Measurements from ENCODE around the gene TBCE.

The TBCE gene, protein sequence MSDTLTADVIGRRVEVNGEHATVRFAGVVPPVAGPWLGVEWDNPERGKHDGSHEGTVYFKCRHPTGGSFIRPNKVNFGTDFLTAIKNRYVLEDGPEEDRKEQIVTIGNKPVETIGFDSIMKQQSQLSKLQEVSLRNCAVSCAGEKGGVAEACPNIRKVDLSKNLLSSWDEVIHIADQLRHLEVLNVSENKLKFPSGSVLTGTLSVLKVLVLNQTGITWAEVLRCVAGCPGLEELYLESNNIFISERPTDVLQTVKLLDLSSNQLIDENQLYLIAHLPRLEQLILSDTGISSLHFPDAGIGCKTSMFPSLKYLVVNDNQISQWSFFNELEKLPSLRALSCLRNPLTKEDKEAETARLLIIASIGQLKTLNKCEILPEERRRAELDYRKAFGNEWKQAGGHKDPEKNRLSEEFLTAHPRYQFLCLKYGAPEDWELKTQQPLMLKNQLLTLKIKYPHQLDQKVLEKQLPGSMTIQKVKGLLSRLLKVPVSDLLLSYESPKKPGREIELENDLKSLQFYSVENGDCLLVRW

DNA sequence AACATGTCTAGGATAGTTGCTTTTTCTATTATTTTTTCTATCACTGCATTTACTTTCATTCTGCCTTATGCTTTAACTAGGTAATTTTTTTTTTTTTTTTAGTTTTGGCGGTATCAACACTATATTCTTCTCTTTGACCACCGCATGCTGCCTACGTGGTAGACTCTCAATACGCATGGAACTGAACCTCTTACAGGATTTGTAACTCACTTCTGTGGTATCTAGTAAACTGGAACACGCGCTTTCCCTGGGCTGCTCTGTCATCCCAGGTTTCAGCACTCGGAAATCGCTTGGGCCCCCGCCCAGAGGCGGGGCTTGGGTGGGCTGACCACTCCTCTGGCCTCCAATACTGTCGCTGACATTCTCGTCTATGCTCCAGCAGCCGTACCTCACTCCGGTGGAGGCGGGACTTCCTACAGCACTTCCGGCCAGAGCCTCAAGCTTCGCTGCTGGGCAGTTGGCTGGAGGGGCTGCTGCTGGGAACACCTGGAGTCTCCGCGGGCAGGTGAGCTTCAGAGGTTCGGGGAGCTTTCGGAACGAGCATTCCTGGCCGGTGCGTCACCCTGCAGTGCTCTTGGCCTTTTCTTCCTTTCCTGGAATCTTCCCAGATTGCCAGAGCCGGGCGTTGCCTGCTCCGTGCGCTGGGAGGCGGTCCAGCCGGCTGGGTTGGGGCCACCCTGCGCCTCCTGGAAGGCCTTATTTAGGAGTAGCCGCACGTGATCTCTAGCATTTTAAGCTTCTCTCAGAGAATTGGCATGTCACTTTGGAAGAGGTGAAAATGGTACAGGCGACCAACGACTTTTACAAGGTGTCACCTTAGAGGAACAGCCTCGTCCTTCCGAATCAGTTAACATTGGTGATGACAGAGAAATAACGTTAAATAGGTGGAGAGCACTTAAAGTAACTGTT lies at the start of gene TBCE:
Gene TBCE, plus strand, starts transcription at position 428 of the 909 bp plus-strand sequence. CDS start 12,623 bp downstream, outside the sequence.
- DNase-seq = peak; percentile 90

DNA sequence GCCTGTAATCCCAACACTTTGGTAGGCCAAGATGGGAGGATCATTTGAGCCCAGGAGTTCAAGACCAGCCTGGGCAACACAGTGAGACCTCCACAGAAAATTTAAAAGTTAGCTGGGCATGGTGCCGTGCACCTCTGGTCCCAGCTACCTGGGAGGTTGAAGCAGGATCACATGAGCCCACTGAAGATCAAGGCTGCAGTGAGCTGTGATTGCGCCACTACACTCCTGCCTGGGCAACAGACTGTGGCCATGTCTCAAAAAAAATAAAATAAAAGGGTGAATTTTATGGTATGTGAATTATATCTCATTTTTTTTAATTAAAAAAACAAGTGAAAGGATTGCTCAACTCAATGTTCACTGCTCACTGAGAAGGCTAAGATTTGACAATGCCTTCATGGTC lies 48.0 kb upstream of the TBCE start:
- no peak for DNase-seq

DNA sequence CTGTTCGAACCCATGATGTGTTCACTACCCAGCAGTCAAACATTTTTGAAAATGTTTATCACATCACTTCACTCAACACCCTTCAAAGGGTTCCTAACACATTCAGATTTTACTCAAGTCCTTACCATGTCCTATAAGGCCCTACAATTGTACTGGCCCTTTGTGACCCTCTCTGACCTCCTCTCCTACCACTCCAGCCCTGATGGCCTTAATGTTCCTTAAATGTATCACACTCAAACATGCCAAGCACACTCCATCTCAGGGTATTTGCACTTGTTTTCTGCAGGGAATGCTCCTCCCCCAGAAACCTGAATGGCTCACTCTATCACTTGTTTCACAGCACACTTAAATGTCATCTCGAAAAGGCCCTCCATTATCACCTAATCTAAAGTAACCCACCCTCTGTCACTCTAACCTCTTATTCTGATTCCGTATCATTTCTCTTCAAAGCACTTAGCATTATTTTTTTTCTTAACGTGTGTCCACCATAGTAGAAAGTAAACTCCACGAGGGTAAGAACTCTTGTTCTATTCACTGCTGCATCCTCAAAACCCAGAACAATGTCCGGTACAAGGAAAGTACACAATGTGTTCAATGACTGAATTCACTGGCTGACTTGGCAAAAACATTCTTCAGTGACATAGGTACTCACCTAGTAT lies 46.6 kb upstream of the TBCE start:
- DNase-seq = no peak

DNA sequence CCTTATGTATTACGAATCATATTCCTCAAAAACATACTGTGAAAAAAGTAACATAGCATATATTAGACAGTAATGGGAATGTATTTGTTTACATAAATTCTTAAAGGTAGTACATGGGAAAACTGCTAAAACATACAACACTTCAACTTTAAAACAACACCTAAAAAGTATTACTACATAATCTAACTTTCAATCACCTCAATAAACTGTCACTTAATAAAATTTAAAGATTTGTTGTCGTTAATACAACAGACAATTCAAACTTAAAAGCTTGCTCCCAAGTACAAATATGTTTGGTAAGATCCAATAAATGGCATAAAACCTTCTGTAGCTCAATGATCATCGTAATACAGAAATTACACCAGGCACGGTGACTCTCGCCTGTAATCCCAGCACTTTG lies 42.9 kb upstream of the TBCE start:
- no peak for DNase-seq

DNA sequence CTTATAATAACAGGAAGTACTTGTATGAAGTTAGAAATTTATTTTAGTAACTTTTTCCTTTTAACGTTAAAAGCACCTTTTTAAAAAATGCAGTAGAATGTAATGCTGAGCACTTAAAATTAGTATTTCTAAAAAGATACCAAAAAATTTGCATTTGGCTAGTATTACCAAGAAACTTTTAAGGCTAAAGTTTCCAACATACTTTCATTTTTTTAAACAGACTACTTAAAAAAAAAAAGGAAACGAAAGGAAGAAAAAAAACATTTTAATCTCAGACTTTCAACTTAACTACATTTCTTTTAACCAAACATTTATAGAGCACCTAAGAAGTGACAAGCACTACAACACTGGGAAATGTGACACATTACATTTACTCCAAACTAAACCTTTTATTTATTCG lies 42.1 kb upstream of the TBCE start:
- DNase-seq = no peak

DNA sequence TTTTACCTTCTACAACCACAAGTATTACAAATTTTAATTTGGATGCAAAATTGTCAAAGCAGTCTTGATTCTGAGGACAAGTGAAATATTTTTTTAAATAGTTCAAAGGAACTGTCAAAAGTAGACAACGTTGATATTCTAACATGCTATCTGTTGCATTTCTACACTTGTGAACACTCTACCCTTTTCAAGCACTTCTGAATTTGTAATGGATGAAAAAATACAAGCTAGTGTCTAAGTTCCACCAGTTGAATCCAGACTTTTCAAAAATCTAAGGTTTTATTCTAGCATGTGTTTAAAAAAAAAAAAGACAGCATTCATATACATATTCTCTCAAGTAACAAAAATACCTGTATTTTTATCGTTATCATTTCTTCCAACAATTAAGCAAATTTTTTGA lies 41.4 kb upstream of the TBCE start:
- no peak for DNase-seq

DNA sequence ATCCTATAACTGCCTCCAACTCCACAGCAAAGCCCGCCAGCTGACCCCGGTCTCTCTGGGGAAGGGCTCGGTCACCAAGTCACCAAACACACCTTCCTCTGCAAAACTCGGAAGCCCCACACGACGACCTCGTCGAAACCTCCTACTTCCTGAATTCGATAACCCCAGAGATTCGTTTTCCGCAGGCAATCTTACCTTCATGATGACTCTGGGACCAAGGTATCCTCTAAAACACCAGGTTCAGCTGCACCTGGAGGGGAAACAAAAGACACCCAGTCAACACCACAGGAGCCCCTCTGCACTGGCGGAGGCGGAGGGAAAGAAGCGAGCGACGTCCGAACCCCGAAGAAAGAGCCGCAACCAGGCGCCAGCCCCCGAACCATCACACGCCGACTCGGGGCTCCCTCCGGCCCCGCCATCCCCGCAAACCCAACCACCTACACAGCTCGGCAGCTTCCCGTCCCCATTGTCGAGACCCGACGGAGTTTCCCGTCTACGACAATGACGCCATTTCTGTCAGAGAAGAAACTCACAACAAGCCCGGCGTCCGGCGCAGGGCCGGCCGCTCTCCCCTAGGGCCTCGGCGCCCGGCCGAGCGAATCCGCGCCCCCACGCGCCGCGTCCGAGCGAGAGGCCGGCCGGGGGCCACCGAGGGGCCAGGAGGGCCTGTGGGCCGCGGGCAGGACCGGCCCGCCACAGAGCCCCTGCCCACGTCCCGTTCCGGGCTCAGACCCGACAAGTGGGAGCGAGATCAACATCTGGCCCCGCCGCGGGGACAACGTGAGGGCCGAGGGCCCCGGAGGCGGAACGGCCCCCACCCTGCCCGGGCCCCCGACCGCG lies 40.3 kb upstream of the TBCE start:
- DNase-seq = no peak

DNA sequence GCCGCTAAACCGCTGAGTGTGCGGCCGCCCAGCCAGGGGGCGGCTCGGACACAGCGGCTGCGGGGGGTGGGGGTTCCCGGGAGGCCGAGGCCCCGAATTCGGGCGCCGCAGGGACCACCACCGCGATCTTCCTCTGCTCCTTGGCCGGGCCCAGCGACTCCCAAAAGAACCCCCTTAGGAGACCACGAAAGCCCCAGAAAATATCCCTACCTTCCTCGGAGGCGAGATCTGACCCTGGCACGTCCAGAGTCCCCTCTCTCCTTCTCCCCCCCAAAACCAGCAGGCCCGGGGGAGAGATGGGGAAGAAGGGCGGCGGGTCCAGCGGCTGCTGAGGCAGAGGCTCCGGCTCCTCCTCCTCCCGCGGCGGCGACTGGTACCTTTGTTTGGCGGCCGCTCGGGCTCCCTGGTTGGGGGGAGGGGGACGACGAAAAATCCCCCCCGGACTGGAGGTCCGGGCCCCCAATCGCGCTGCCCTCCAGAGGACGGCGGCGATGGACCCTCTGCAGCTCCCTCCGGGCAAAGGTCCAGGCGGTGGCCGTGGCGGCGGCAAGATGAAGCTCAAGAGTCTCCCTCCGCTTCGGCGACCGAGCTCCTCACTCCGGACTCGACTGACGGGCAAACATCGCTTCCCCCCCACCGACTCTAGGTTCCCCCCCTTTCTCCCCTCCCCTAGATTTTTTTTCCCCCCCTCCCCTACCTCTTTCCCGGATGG lies 39.5 kb upstream of the TBCE start, which contains the start of gene ARID4B:
Gene ARID4B, minus strand, starts transcription at position 621 of the 712 bp plus-strand sequence. CDS start 1,260 bp downstream, outside the sequence.
- no peak for DNase-seq

DNA sequence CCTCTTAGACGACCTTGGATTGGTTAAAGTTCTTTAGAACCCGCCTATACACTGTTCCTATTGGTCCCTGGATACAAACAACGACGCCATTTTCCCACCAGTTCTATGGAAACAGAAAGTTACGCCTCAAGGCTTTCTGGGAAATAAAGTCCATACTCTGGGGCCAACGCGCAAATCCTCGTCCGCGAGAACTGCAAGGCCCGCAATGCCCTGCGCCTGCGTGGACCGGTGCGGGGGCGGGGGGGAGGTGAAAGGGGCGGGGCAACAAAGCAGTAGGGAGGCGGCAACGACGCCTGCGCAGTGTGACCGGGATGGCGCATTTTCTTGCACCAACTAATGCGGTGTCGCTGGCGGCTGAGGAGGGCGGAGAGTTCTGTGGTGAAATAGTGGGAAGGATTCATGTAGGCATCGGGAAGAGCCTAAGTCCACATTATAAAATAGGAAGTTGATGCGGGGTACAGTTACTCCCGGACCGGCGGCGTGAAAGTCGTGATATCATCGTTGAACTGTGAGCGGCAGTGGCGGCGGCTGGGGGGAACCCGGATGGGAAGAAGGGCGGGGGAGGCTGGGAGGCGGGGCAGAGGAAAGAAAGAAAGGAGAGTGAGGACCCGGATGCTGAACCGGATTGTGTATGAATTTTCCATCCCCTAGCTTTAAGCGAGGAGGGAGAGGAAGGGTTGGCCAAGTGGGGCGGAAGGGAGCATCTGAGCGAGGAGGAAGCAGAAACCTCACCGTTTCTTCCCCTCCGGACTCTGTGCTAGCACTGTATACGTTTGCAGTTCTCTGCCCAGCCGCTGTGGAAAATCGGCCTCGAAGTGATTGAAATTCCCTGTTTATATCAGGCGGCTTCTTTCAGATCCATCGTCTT lies 38.7 kb upstream of the TBCE start, which contains the start of gene GGPS1:
Gene GGPS1, plus strand, starts transcription at position 300 of the 868 bp plus-strand sequence. CDS start 6,695 bp downstream, outside the sequence.
- peak; percentile 98 for DNase-seq

DNA sequence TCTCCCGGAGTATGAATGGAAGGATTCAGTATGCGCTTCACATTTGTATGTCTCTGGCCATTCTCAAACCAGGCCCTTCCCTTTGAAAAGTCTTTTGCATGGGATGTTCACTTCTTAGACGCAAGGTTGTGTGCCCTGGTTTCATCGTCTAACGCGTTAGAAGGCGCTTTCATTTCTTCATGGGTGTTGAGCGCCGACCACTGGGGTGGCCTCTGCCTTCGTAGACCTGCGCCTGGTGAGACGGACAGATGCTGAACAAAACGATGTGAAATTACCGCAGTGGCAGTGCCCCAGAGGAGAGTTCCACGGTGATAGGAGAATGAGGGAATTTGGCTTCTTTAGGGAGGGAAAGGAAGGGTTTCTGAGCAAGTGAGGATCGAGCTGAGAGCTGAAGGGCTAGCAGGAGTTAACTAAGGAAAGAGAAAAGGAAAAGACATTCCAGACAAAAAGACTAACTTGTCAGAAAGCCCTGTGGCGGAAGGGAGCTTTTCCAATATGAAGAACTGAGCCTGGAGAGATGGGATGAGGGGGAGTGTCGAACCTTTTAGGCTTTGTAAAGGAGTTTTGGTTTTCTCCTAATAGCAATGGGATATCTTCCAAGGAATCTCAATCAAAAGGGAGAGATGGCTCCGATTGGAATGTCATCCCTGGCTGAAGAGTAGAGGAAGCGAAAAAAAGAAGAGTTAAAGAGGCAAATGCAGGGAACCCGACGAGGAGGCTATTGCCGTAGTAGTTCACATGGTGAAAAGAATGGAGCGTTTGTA lies 37.9 kb upstream of the TBCE start:
- DNase-seq = no peak

DNA sequence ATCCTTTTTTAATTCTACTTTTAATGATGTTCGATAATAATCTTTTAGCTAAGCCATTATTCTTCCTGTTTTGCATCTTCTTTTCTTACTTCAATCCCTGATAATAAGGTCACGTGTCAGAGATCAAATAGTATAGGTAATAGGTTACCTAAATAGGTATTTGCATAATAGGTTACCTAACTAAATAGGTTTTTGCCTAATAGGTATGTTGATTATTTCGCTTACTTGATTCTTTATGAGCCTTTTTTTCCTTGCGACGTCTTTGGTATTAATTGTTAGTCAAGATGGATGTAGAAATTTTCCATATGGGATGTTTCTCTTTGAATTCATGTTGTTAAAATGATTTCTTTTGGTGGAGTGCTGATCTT lies 36.3 kb upstream of the TBCE start:
- no peak for DNase-seq

DNA sequence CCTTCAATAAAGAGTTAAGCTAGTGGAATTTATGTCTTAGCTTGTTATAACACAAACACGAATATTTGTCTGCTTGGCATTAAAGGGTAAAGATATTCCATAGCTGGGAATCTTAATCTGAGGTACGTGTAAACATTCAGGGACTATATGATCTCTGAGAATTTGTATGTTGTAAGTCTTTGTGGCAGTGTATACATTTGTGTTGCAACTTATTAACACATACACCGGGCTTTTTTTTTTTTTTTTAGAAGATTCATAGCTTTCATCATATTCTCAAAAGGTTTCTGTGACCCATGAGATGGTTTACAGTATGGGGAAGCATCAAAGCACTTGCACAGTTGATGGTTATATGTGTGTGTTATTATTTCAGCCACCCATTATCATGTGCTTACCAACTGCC lies 35.8 kb upstream of the TBCE start:
- no peak for DNase-seq

DNA sequence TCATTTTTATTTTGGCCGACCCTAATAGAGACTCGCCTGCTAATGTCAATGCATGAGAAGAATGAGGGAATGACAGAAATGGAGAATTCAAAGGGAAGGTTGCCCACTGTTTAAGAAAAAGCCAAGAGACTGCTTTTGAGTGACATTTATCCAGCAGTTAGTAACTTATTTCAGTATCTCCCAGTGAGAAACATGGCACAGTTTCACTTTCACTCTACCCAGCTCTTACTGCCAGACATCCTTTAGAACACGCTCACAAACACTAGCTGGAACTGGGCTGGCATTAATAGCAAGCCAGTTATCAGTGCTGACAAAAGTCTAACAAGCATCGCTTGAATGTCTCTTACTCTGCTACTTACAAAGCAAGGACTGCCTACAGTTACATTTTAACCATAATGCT lies 30.3 kb upstream of the TBCE start:
- DNase-seq = no peak

DNA sequence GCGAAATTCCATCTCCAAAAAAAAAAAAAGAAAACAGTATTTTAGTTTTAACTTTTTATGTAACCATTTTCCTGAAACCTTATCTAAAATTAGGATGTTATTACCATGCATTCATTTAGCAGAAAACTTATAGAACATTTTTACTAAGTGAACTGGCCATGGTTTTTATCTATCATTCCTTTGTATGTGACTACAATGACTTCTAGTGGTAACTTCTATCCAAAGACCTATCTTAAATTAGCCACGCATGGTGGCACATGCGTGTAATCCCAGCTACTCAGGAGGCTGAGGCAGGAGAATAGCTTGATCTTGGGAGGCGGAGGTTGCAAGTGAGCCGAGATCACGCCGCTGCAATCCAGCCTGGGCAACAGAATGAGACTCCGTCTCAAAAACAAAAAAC lies 27.5 kb upstream of the TBCE start:
- no peak for DNase-seq

DNA sequence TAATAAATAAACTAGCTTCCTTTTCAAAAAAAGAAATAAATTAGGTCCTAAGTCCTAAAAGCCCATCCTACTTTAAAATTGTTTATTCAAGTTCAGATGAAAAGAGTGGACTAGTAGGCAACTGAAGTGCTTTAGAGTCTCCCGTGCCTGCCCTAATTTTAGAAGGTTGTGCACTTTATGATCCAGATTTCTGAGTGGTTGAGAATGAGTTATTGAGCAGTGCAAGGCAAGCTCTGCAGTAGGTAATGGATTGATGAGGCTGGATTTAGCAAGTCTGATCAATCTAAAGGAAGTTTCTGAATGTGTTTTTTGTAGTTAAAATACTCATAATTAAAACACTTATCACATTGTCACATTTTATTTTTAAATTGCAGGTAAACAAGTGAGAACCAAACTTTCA lies 25.9 kb upstream of the TBCE start:
- no peak for DNase-seq

DNA sequence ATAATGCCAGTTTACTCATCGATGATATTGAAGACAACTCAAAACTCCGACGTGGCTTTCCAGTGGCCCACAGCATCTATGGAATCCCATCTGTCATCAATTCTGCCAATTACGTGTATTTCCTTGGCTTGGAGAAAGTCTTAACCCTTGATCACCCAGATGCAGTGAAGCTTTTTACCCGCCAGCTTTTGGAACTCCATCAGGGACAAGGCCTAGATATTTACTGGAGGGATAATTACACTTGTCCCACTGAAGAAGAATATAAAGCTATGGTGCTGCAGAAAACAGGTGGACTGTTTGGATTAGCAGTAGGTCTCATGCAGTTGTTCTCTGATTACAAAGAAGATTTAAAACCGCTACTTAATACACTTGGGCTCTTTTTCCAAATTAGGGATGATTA lies 25.2 kb upstream of the TBCE start:
- DNase-seq = no peak

DNA sequence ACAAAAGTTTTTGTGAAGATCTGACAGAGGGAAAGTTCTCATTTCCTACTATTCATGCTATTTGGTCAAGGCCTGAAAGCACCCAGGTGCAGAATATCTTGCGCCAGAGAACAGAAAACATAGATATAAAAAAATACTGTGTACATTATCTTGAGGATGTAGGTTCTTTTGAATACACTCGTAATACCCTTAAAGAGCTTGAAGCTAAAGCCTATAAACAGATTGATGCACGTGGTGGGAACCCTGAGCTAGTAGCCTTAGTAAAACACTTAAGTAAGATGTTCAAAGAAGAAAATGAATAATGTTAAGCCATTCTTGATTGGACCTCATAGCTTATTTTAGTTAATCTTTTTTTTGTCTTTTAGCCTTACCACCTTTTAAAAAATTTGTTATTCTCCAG lies 24.8 kb upstream of the TBCE start:
- DNase-seq = no peak

DNA sequence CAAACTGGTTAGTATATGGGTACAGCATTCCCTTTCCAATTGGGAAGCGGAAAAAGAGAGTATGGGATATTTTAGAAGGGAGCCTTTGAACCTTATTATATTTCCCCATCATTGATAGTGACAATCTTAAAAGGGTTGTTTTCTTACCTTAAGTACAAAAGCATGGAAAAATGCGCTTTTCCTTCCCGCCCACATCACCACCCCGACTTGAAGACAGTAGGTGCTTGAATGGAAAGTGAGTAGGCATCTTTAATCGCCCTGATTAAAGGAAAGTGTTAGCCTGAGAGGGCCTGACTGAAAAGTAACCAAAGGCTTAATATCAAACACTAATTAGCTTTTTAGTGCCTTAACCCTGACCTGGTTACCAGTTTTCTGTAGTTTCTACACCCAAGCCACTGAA lies 23.5 kb upstream of the TBCE start:
- DNase-seq = no peak

DNA sequence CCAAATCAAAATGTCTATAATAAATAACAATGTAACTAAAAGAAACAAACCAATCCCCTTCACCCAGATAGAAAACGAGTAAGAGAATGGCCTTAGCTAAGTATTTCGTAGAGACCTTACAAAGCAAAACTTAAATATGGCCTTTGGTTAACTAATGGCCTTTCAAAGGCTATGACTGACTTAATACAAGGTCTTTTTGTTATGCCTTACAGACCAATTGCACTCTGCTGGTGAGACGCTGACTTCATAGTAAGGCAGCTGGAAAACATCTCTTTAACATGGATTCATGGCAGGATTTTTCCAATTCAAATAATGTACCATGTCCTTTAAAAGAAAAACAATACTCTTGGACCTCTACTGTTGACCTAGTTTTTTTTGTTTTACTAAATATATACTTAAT lies 15.8 kb upstream of the TBCE start:
- no peak for DNase-seq

DNA sequence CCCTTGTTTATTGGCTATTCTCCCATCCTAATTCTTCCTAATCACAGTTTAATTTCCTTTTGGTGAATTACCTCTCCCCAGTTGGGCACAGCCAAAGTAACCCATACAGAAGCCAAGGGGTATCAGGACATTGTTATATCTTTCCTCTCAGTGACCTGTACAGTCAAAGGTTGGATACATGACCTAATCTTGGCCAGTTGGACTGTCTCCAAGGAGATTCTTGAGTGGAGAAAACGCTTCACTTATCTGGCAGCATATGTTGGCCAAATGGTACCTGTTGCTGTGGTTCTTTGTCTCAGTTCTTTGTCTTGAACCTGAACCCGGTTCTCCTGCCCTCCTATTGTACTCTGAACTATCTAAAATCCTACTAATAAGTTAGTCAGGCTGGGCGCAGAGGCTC lies 15.3 kb upstream of the TBCE start:
- no peak for DNase-seq

Data from GOT3 (cell line).